ENCODE data around the gene KRT12.
A peak's percentile ranks its signal among the peaks of the same experiment; 100 is the strongest.

KRT12 gene

DNA sequence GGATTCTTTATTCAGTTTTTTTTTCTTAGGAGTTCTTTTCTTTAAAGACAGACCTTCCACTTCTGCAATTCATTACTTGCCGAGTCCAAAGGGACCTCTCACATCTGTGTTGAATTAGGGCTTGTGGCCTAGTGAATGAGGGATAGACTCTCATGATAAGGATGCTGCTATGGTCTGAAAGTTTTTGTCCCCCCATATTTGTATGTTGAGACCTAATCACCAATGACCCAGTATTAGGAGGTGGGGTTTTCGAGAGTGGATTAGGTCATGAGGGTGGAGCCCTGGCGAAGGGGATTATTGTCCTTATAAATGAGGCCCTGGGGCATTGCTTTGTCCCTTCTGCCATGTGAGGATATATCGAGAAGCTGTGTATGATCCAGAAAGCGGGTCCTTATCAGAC lies 9.5 kb downstream of the KRT12 start:
- Histone ChIP-seq H3K9me3 (no peaks in the 10 kb centered on the region), H3K4me1 (no peaks in the 10 kb centered on the region), H3K27me3 (peaks cover 9% of the 10 kb centered on the region), H3K36me3 (no peaks in the 10 kb centered on the region), H3K4me3 (ENCODE audit: low read depth, low read length) (no peak overlapping the region)
- peak; percentile 15 for DNase-seq
- no peak for TF ChIP-seq CTCF (IDR thresholded peaks at IDR 0.05; ENCODE audit: low read depth, low read length)

DNA sequence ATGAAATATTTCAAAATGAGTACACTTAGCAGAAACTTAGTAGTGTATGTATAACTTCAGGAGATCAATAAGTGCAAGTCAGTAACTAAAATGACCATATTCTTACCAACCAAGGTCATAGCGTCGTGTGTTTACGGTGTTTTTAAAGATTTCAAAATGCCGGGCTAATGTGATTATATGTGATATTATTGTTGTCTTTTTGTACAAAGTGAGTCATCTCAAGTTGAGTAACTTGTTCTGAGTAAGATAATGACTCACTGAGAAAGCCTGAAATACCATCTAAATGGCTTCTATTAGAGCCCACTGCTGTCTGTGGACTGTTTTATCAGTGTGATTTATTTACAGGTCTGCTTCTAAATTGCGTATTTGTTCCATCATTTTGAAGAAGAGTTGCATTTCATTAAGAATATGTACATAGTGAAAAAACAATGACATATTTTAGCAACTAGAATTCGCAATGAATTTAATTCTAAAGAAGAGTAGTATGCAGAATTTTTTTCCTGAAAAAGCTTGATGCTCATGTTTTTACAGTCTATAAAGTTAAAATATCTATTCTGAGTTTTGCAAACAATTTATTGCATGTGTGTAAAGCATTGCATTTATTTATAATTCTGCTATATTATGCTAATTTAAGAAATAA lies 12.7 kb downstream of the KRT12 start:
- Histone ChIP-seq H3K36me3 (no peaks in the 10 kb centered on the region), H3K27me3 (peaks cover 31% of the 10 kb centered on the region), H3K4me3 (ENCODE audit: low read depth, low read length) (no peak overlapping the region), H3K9me3 (no peaks in the 10 kb centered on the region), H3K4me1 (no peaks in the 10 kb centered on the region)
- TF ChIP-seq CTCF (IDR thresholded peaks at IDR 0.05; ENCODE audit: low read depth, low read length), result no peak
- no peak for DNase-seq

GRCh38 chr17:40852364-40852763 lies 14.7 kb downstream of the KRT12 start:
- H3K4me3 ChIP-seq (ENCODE audit: low read depth, low read length), result no peak overlapping the region
- H3K9me3 ChIP-seq, result no peaks in the 10 kb centered on the region
- no peaks in the 10 kb centered on the region for H3K4me1 ChIP-seq
- no peak for TF ChIP-seq CTCF (IDR thresholded peaks at IDR 0.05; ENCODE audit: low read depth, low read length)
- H3K27me3 ChIP-seq, result peaks cover 33% of the 10 kb centered on the region
- DNase-seq, result no peak
- no peaks in the 10 kb centered on the region for H3K36me3 ChIP-seq

- no peaks in the 10 kb centered on the region for H3K36me3 ChIP-seq
- DNase-seq, result no peak
- H3K4me1 ChIP-seq, result no peaks in the 10 kb centered on the region
- peaks cover 42% of the 10 kb centered on the region for H3K27me3 ChIP-seq
- H3K9me3 ChIP-seq, result no peaks in the 10 kb centered on the region
- TF ChIP-seq CTCF (IDR thresholded peaks at IDR 0.05; ENCODE audit: low read depth, low read length), result no peak
- H3K4me3 ChIP-seq (ENCODE audit: low read depth, low read length), result no peak overlapping the region
Measured at GRCh38 chr17:40850293-40850972, 16.6 kb downstream of the KRT12 start.

GRCh38 chr17:40849723-40850122 lies 17.3 kb downstream of the KRT12 start:
- Histone ChIP-seq H3K4me3 (ENCODE audit: low read depth, low read length) (no peak overlapping the region), H3K36me3 (no peaks in the 10 kb centered on the region), H3K4me1 (no peaks in the 10 kb centered on the region), H3K27me3 (peaks cover 46% of the 10 kb centered on the region), H3K9me3 (no peaks in the 10 kb centered on the region)
- no peak for TF ChIP-seq CTCF (IDR thresholded peaks at IDR 0.05; ENCODE audit: low read depth, low read length)
- no peak for DNase-seq

DNA sequence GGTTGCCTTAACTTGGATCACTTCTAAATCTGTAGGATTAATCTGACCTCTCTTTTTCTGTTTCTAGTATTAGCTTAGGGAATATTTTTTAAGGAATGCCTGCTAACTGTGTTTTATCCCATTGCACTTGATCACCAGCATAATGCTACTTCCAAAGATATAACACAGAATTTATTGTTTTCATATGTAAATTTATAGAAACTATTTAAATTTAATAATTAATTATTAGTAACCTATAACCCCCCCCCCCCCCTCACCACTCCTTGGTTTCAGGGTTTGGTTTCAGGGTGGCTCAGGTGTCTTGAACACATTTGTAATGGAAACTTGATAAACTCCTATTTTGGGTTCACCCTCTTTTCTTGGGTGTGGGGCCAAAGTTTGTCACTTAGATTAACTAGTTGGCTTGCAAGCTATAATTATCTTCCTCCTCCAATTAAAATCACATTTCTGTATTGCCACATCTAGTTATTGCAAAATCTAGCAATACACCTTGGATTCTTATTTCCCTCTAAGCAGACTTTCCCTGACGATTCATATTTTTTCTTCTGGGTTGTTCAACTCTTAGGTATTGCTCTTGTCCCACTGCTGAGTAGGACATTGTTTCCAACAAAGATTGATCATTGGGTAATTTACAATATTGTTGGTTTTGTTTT lies 18.3 kb downstream of the KRT12 start:
- no peaks in the 10 kb centered on the region for H3K36me3 ChIP-seq
- DNase-seq, result no peak
- no peak for TF ChIP-seq CTCF (IDR thresholded peaks at IDR 0.05; ENCODE audit: low read depth, low read length)
- H3K4me1 ChIP-seq, result no peaks in the 10 kb centered on the region
- no peak overlapping the region for H3K4me3 ChIP-seq (ENCODE audit: low read depth, low read length)
- H3K27me3 ChIP-seq, result peaks cover 48% of the 10 kb centered on the region
- no peaks in the 10 kb centered on the region for H3K9me3 ChIP-seq
